Stimulated activated CD4-positive, alpha-beta T cell treated with anti-CD3 and anti-CD28 coated beads, Interleukin-4, amount 100 ng/mL, for 48 hours (primary cell): ENCODE results near the gene ANKRD11.
"Not testable (repeated sequence)": the region's sequence is repeated elsewhere in the genome, so short reads cannot be mapped to it uniquely, and the experiment has no call there.

ENCODE experiments used
- DNase-seq, 2 donors: peaks; one replicate each; pipeline ENCODE4 v3.0.0-alpha.2; 2020; ENCODE audit warnings: low read depth in 2 of 2

The ANKRD11 gene

DNA sequence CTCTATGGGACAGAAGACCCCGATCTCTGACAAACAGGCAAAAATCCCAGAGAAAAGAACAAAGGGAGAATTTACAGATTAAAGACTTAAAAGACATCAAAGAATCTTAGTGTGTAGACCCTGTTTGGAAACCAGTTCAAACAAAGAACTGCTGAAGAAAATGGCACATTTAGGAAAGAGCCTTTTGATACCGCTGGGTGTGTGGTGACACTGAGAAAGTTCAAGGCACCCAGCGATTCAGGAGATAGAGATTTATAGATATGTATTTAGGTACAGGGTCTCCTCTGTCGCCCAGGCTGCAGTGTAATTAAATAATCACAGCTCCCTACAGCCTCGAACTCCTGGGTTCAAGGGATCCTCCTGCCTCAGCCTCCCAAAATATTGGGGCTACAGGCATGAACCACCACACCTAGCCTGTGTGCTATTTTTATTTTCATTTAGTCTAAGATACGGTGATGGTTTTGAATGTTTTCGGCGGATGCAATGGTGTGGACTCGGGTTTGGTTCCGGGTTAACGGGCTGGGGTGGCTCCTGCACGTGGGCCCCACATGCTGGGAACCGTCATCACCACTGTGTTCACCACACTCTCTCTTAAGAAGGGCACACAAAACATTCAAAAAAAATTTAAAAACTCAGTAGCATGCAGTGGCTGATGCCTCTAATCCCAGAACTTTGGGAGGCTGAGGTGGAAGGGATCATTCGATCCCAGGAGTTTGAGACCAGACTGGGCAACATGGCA lies 158.8 kb downstream of the ANKRD11 start:
- no peak for DNase-seq

DNA sequence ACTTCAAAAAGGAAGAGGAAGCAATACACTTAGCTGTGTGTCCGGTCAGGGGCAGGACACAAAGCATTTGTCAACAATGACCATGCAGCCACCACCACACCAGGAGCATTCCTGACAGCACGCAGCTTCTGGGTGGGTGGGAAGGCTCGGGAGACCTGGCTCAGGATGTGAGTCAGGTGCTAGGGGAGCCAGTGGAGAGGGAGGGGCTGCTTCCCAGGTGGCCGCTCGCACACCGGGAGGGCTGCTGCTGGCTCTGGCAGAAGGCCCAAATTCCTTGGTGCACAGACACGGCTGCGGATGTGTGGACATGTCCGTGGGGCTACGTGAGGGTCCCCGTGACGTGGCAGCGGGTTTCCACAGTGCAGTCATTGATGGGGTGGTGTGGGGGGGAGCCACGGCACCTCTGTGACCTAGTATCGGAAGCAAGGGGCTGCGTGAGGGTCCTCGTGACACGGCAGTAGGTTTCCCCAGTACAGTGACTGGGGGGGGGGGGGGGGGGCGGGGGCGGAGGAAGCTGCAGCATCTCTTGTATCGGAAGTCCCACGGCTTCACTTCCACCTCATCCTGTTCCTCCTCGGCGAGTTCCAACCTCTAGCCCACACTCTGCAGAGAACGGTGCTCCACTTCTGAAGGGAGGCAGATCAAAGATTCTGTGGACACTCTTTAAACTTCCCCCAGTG lies 160.0 kb downstream of the ANKRD11 start:
- DNase-seq, result no peak

DNA sequence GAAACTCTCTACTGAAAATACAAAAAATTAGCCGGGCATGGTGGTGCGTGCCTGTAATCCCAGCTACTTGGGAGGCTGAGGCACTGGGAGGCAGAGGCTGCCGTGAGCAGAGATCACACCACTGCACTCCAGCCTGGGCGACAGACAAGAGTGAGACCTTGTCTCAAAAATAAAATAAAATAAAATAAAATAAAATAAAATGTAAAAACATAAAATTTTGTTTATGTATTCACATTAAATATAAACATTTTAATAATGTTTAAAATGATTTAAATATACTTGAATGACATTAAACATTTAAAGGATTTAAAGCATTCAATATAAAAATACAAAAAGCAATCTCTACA lies 160.6 kb downstream of the ANKRD11 start:
- DNase-seq, result not testable (repeated sequence)

DNA sequence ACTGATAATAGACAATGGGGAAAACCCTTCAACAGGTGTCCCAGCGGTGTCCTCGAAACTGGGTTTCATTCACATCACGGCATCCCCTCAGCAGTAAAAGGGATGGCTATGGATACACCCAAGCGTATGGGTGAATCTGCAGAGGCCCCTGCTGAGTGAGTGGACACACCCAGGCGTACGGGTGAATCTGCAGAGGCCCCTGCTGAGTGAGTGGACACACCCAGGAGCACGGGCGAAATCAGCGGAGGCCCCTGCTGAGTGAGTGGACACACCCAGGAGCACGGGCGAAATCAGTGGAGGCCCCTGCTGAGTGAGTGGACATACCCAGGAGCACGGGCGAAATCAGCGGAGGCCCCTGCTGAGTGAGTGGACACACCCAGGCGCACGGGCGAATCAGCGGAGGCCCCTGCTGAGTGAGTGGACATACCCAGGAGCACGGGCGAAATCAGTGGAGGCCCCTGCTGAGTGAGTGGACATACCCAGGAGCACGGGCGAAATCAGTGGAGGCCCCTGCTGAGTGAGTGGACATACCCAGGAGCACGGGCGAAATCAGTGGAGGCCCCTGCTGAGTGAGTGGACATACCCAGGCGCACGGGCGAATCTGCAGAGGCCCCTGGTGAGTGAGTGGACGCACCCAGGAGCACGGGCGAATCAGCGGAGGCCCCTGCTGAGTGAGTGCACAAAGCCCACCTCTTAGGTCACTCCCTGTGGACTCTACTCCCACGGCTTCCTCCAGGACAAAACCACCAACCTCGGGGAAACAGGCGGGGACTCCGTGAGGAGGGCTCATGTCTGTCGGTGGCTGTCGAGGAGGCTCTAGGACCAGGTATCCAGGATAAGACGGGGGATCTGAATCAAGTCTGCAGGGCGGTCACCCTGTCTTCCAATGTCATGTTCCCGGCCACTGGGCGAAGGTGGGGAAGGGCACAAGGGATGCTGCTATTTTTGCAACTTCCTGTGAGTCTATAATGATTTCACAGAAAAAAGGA lies 161.7 kb downstream of the ANKRD11 start:
- DNase-seq, result not testable (repeated sequence)

- no peak for DNase-seq
Measured at GRCh38 chr16:89326721-89327120, 163.6 kb downstream of the ANKRD11 start.

DNA sequence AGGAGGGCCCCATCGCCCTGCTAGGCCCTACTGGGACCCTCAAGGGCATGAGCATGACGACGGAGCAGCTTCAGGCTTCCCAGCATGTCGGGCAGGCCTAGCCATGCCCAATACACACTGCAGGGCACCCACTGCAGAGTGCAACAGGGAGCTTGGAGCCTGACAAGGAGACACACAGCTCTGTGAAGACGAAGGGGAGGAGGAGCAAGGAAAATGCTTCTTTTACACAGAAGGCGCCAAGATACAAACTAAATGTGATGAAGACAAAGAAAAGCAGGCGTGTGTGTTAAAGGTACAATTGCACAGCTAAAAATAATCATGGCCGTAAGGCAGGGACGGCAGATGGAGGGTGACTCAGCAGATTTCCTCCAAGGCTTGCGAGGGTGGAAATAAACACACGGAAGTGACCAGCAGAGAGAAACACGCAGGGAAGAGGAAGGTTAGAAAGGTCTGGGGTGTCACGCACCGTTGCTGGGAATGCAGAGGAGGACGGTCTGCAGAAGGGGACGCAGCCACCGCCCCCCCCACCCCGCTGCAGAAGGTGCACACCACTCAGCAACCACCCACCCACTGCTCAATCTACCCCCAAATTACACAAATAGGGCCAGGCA lies 164.4 kb downstream of the ANKRD11 start:
- DNase-seq, result no peak

GRCh38 chr16:89324056-89325010 lies 166.0 kb downstream of the ANKRD11 start:
- peak; percentile 55 to 71 for DNase-seq

GRCh38 chr16:89323120-89323960 lies 167.0 kb downstream of the ANKRD11 start:
- no peak for DNase-seq

GRCh38 chr16:89322321-89323119 lies 167.8 kb downstream of the ANKRD11 start:
- DNase-seq, result no peak

GRCh38 chr16:89320782-89321501 lies 169.4 kb downstream of the ANKRD11 start:
- no peak for DNase-seq

DNA sequence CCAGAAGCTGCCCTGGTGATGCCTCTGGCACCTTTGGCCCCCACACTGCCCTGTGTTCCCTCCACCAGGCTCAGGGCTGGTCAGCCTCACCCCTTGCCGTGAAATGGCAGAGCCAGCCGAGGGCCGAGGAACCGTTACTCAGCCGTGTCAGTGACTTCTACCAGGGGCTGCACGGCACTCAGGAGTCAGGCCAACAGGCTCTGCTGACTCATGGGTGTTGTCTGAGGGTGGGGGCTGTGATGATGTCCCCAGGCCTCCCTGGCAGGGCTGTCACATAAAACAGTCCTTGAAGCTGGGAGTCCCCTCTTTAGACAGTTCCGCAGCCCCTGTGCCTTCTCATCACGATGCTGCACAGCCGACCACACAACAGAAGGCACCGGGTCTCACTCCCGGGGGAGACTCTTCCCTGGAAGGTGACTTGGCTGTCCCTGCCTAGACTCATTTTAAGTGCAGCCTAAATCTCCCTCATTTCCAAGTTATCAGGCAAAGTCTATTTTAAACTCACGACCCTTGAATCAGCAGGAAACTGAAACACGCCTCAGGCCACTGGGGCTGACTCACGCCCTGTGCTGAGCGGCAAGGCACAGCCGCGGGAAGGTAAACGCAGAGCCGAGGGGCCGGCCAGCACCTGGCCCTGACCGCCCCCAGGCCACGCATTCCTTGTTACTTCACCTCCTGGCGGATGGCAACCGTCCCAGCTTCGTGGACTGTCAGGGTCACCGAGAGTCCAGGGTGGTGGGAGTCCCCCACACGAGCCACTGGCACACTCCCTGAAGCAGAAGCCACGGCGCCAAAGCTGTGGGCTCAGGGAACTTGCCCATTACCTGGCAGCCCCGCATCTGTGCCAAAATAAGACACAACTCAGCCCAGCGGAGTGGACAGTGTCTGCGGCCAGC lies 170.2 kb downstream of the ANKRD11 start:
- peak; percentile 33 to 50 for DNase-seq

GRCh38 chr16:89319631-89319885 lies 170.8 kb downstream of the ANKRD11 start:
- no peak for DNase-seq

DNA sequence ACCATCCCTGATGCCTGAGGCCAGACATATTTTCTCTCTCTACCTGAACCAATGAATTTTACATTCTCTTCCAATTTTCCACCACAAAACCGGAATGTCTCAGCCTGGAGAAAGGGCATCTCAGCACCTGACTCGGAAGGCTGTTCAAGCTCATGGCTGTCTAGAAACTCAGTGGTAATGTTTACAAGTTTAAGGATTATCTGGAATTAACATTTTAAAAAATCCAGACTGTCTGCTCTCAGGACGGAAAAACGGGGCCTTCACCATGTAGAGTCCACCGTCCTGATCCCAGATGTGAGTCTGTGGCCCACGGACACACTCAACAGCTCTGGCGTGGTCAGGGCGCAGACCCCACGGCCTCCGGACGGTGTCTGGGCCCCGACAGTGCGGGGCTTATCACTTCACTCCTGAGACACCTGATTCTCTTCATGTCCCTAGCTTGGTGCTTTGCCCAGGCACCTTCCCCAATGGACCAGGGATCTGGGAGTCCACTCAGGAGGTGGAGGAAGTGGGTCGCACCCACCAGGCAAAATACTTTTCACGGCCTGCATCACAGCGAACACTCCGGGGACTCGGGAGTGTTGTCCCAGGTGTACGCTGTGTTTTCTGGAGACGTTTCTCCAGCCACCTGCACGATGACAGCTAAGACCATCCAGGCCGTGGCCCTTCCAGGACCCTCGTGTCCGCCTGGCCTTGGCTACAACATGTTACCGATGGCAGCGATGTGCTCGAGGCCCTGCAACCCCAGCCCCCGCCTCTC lies 171.3 kb downstream of the ANKRD11 start:
- DNase-seq, result no peak

DNA sequence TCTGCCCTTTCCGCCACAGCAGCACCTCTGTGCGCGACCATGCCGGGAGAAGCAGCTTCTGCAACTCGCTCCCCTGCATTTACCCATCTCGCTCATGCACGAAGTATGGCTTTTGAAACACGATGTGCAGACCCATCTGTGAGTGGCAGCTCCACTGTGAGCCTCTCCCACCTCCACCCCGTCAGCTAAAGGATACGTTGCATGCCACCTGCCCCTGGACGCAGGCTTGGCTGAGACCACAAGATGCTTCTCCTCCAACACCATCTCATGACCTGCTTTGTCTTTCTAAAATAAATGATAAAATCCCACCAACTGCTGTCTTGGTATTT lies 172.0 kb downstream of the ANKRD11 start:
- no peak for DNase-seq

DNA sequence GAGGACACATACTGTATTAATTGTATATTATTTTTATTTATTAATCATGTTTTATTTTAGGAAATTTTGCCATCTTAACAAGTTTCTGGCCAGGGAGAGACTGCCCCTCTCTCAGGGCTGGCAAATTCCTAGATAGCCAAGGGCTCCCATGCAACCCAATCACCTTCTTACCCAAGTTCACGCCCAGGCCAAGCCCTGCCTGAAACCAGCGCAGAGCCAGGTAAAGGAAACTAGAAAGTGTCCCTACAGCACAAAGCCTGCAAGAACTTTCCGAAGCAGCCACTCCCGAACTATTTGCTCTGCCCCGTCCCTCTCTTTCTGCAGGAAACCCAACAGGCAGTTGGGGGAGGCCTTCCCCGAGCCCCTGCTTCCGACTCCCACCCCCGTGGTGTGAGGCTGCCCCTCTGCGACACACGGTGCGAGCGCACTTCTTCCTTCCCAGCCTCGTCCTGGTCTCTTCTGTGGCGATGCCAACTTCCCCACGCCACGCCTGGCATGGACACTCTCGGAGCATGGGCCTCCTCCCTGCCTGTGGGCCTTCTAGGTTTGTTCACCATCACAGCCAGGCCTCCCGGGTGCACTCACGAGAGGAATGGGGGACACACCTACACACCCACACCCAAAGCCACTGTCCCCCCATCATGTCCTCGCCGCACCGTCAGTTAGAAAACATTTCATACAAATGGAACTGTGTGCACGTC lies 172.5 kb downstream of the ANKRD11 start:
- no peak for DNase-seq

- no peak for DNase-seq
Measured at GRCh38 chr16:89317101-89317671, 173.2 kb downstream of the ANKRD11 start.
